ENCODE data around the gene CAMK1. TPM values are rescaled to one million over a fixed set of nuclear protein-coding genes. Genes with fewer than 3 reads are reported as not detected.

CAMK1 gene
- total and polyA plus RNA-seq, 2 experiments from 2014 or later = 20.4 to 23.7 TPM

GRCh38 chr3:9721015-9721699 is 48.6 kb downstream of the CAMK1 start:
- TF ChIP-seq CTCF (IDR thresholded peaks at IDR 0.05; ENCODE audit: low read depth, low read length) = no peak
- Histone ChIP-seq H3K36me3 (no peaks in the 10 kb centered on the region), H3K4me1 (ENCODE audit: low read depth) (no peaks in the 10 kb centered on the region), H3K4me3 (no peak overlapping the region), H3K27ac (no peak overlapping the region), H3K9me3 (ENCODE audit: low read depth) (no peaks in the 10 kb centered on the region), H3K27me3 (no peaks in the 10 kb centered on the region)
- DNase-seq (ENCODE audit: low read depth in 1 of 2, low spot score in 1 of 2) = no peak

- no peak for TF ChIP-seq CTCF (IDR thresholded peaks at IDR 0.05; ENCODE audit: low read depth, low read length)
Measured at GRCh38 chr3:9718118-9718517, 51.6 kb downstream of the CAMK1 start.

GRCh38 chr3:9717563-9717962 is 52.2 kb downstream of the CAMK1 start:
- H3K36me3 ChIP-seq = no peaks in the 10 kb centered on the region
- H3K27ac ChIP-seq = no peak overlapping the region
- no peaks in the 10 kb centered on the region for H3K4me1 ChIP-seq (ENCODE audit: low read depth)
- no peak for TF ChIP-seq CTCF (IDR thresholded peaks at IDR 0.05; ENCODE audit: low read depth, low read length)
- H3K4me3 ChIP-seq = no peak overlapping the region
- H3K9me3 ChIP-seq (ENCODE audit: low read depth) = no peaks in the 10 kb centered on the region
- DNase-seq (ENCODE audit: low read depth in 1 of 2, low spot score in 1 of 2) = no peak
- no peaks in the 10 kb centered on the region for H3K27me3 ChIP-seq

More at GRCh38 chr3:9718118-9718517, 51.6 kb downstream of the CAMK1 start:
- DNase-seq (ENCODE audit: low read depth in 1 of 2, low spot score in 1 of 2) = no peak
- Histone ChIP-seq H3K27me3 (no peaks in the 10 kb centered on the region), H3K4me3 (no peak overlapping the region), H3K9me3 (ENCODE audit: low read depth) (no peaks in the 10 kb centered on the region), H3K36me3 (no peaks in the 10 kb centered on the region), H3K4me1 (ENCODE audit: low read depth) (no peaks in the 10 kb centered on the region), H3K27ac (no peak overlapping the region)

- H3K27me3 ChIP-seq = no peaks in the 10 kb centered on the region
- no peak overlapping the region for H3K4me3 ChIP-seq
- no peaks in the 10 kb centered on the region for H3K9me3 ChIP-seq (ENCODE audit: low read depth)
- DNase-seq (ENCODE audit: low read depth in 1 of 2, low spot score in 1 of 2) = no peak
- no peak overlapping the region for H3K27ac ChIP-seq
- H3K36me3 ChIP-seq = no peaks in the 10 kb centered on the region
- no peaks in the 10 kb centered on the region for H3K4me1 ChIP-seq (ENCODE audit: low read depth)
- TF ChIP-seq CTCF (IDR thresholded peaks at IDR 0.05; ENCODE audit: low read depth, low read length) = no peak
Measured at GRCh38 chr3:9716801-9717555, 52.8 kb downstream of the CAMK1 start.

- H3K27me3 ChIP-seq = no peaks in the 10 kb centered on the region
- H3K36me3 ChIP-seq = no peaks in the 10 kb centered on the region
- H3K27ac ChIP-seq = no peak overlapping the region
- peak; percentile 99 for TF ChIP-seq CTCF (IDR thresholded peaks at IDR 0.05; ENCODE audit: low read depth, low read length)
- no peaks in the 10 kb centered on the region for H3K9me3 ChIP-seq (ENCODE audit: low read depth)
- DNase-seq (ENCODE audit: low read depth in 1 of 2, low spot score in 1 of 2) = peak in 1 of 2 donors; percentile 94
- no peaks in the 10 kb centered on the region for H3K4me1 ChIP-seq (ENCODE audit: low read depth)
- H3K4me3 ChIP-seq = no peak overlapping the region
Measured at GRCh38 chr3:9715764-9716437, 53.8 kb downstream of the CAMK1 start.

Data from cardiac muscle cell (in vitro differentiated cells and primary cell).